ENCODE measurements around the gene UNC45A.

The UNC45A gene

GRCh38 chr15:90934949-90935751 is at the start of gene UNC45A:
Gene UNC45A (plus strand): TSS chr15:90935285. CDS start chr15:90935325, 40 bp downstream.
- ATAC-seq (replicated peaks; ENCODE audit: extremely low read depth, poor library complexity, severe bottlenecking) (peak; percentile 69), DNase-seq (ENCODE audit: low spot score in 2 of 2) (peak; percentile 89 to 93)
- Mint-ChIP-seq H3K36me3 (ENCODE audit: insufficient read depth) (peaks cover 24% of the 10 kb centered on the region), H3K27me3 (no peaks in the 10 kb centered on the region), H3K27ac (ENCODE audit: low read depth) (peak within 1 kb of the TSS; percentile 88), H3K4me3 (peak within 1 kb of the TSS; percentile 81), H3K9me3 (no peaks in the 10 kb centered on the region), H3K4me1 (peaks cover 47% of the 10 kb centered on the region)

DNA sequence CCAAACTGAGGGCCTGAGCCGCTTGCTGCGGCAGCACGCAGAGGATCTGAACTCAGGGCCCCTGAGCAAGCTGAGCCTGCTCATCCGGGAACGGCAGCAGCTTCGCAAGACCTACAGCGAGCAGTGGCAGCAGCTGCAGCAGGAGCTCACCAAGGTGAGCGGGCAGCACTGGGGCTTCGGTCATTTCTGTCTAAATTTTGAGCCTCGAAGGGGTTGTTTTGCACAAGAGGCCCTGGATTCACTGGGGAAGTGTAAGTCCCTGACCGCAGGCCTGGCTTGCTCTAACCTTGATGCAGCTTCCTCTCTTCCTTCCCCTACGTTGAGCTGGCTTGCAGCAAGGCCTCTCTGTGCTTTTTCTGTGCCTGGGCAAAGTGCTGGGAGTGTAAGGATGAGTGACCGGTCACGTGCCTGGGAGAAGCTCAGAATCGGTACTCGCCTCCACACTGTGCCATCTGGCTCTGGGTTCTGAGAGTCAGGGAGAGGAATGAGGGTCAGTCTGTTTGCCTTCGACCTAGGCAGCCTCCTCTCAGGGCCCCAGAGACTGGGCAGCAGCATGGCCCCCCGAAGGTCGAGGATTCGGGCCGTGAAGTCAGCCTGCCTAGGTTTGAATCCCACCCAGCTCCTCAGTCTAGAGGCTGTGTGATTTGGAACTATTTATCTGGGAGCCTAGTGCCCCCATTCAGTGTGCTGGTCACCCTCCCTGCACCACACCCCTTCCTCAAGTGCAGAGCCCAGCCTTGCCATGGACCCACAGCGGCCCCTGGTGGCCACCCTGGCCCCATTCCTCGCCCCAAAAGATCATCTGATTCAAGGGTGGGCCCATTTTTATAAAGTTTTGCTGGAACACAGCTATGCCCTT is 49.4 kb upstream of the UNC45A start:
- no peaks in the 10 kb centered on the region for H3K9me3 Mint-ChIP-seq
- DNase-seq (ENCODE audit: low spot score in 2 of 2): peak; percentile 54 to 71
- H3K27ac Mint-ChIP-seq (ENCODE audit: low read depth): no peak overlapping the region
- H3K4me3 Mint-ChIP-seq: peak overlapping the region; percentile 42
- H3K27me3 Mint-ChIP-seq: peaks cover 19% of the 10 kb centered on the region
- peaks cover 17% of the 10 kb centered on the region for H3K4me1 Mint-ChIP-seq
- ATAC-seq (replicated peaks; ENCODE audit: extremely low read depth, poor library complexity, severe bottlenecking): no peak
- peaks cover 3% of the 10 kb centered on the region for H3K36me3 Mint-ChIP-seq (ENCODE audit: insufficient read depth)

DNA sequence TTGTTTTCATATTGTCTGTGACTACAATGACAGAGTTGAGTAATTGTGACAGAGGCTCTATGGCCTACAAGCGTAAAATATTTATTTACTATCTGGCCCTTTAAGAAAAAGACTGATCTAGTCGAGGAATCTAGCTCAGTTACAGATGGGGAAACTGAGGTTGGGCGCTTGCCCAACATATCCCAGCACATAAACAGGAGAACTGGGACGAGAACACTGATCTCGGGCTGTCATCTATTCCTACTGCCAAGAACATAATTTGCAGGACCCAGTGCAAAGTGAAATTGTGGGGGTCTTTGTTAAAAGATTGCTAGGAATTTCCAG is 48.8 kb upstream of the UNC45A start:
- Mint-ChIP-seq H3K9me3 (no peaks in the 10 kb centered on the region), H3K27ac (ENCODE audit: low read depth) (no peak overlapping the region), H3K27me3 (peaks cover 19% of the 10 kb centered on the region), H3K4me3 (peak overlapping the region; percentile 42), H3K36me3 (ENCODE audit: insufficient read depth) (peaks cover 2% of the 10 kb centered on the region), H3K4me1 (peaks cover 17% of the 10 kb centered on the region)
- no peak for DNase-seq (ENCODE audit: low spot score in 2 of 2)
- no peak for ATAC-seq (replicated peaks; ENCODE audit: extremely low read depth, poor library complexity, severe bottlenecking)

GRCh38 chr15:90887037-90887481 is 48.0 kb upstream of the UNC45A start:
- Mint-ChIP-seq H3K4me3 (no peak overlapping the region), H3K4me1 (peaks cover 17% of the 10 kb centered on the region)
- ATAC-seq (replicated peaks; ENCODE audit: extremely low read depth, poor library complexity, severe bottlenecking): no peak

DNA sequence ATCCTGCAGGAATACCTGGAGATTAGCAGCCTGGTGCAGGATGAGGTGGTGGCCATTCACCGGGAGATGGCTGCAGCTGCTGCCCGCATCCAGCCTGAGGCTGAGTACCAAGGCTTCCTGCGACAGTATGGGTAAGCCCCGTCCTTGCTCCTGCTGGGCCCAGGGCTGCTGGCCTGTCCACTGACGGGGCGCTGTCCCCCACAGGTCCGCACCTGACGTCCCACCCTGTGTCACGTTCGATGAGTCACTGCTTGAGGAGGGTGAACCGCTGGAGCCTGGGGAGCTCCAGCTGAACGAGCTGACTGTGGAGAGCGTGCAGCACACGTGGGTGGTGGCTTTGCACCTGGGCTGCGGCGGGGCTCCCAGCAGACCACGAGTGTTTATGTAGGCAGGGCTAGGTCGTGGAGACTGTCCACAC is 45.8 kb upstream of the UNC45A start:
- Mint-ChIP-seq H3K4me3 (peak overlapping the region; percentile 59), H3K27me3 (peaks cover 19% of the 10 kb centered on the region), H3K4me1 (peaks cover 17% of the 10 kb centered on the region), H3K27ac (ENCODE audit: low read depth) (peak overlapping the region; percentile 44), H3K36me3 (ENCODE audit: insufficient read depth) (peaks cover 2% of the 10 kb centered on the region), H3K9me3 (no peaks in the 10 kb centered on the region)
- ATAC-seq (replicated peaks; ENCODE audit: extremely low read depth, poor library complexity, severe bottlenecking) (peak; percentile 89), DNase-seq (ENCODE audit: low spot score in 2 of 2) (peak in 1 of 2 donors; percentile 35)

More at GRCh38 chr15:90887037-90887481, 48.0 kb upstream of the UNC45A start:
- Mint-ChIP-seq H3K27me3 (peaks cover 19% of the 10 kb centered on the region), H3K36me3 (ENCODE audit: insufficient read depth) (no peaks in the 10 kb centered on the region), H3K27ac (ENCODE audit: low read depth) (no peak overlapping the region), H3K9me3 (no peaks in the 10 kb centered on the region)
- no peak for DNase-seq (ENCODE audit: low spot score in 2 of 2)

DNA sequence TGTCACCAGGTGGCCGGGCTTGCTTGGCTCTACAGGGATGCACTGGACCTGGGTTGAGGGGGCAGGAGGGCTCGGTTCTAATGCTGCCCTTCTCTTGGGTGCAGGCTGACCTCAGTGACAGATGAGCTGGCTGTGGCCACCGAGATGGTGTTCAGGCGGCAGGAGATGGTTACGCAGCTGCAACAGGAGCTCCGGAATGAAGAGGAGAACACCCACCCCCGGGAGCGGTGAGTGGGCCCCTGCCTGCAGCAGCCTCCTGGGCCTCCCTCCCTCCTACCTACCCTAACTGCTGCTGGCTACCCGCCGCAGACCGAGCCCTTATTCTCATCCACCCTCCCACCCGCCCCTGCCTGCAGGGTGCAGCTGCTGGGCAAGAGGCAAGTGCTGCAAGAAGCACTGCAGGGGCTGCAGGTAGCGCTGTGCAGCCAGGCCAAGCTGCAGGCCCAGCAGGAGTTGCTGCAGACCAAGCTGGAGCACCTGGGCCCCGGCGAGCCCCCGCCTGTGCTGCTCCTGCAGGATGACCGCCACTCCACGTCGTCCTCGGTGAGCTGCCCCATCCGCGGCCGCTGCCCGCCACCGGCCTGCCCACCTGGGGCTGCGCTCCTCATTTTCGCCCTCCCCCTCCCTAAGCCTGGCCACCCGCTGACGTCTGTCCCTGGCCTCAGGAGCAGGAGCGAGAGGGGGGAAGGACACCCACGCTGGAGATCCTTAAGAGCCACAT is 45.2 kb upstream of the UNC45A start:
- no peaks in the 10 kb centered on the region for H3K9me3 Mint-ChIP-seq
- no peak for DNase-seq (ENCODE audit: low spot score in 2 of 2)
- peak overlapping the region; percentile 41 for H3K27ac Mint-ChIP-seq (ENCODE audit: low read depth)

GRCh38 chr15:90890839-90891238 is 44.2 kb upstream of the UNC45A start:
- DNase-seq (ENCODE audit: low spot score in 2 of 2): no peak
- Mint-ChIP-seq H3K27me3 (peaks cover 19% of the 10 kb centered on the region), H3K27ac (ENCODE audit: low read depth) (no peak overlapping the region), H3K4me3 (no peak overlapping the region), H3K4me1 (peaks cover 17% of the 10 kb centered on the region), H3K9me3 (no peaks in the 10 kb centered on the region), H3K36me3 (ENCODE audit: insufficient read depth) (peaks cover 2% of the 10 kb centered on the region)
- no peak for ATAC-seq (replicated peaks; ENCODE audit: extremely low read depth, poor library complexity, severe bottlenecking)

More for the DNA sequence above, 45.2 kb upstream of the UNC45A start:
- Mint-ChIP-seq H3K27me3 (peaks cover 19% of the 10 kb centered on the region), H3K4me3 (peak overlapping the region; percentile 59), H3K4me1 (peaks cover 17% of the 10 kb centered on the region), H3K36me3 (ENCODE audit: insufficient read depth) (peaks cover 2% of the 10 kb centered on the region)
- peak; percentile 28 for ATAC-seq (replicated peaks; ENCODE audit: extremely low read depth, poor library complexity, severe bottlenecking)

DNA sequence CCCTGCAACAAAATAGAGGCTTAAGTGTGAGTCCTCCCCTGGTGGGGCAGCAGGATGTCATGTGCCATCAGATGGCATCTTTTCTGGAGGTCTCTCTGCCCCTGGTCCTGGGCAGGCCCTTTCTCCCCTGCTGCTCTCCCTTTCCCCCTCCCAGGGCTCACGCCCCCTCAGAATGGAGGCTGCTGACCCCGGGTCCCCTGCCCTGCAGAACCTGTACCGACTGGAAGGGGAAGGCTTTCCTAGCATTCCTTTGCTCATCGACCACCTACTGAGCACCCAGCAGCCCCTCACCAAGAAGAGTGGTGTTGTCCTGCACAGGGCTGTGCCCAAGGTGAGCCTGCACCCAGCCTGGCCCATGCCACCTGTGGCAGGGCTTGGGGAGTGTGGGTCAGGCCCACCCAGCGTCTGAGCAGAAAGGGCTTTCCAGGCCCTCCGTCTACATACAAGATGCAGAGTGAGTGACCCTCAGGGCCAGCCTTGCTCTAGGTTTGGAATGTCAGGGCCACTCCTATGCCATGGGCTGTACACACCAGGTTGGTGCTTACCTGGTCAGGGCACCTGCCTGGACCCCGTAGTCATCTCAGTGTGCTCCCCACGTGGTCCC is 43.6 kb upstream of the UNC45A start:
- Mint-ChIP-seq H3K36me3 (ENCODE audit: insufficient read depth) (peaks cover 3% of the 10 kb centered on the region), H3K27ac (ENCODE audit: low read depth) (no peak overlapping the region), H3K4me1 (peaks cover 17% of the 10 kb centered on the region), H3K4me3 (no peak overlapping the region), H3K27me3 (peaks cover 19% of the 10 kb centered on the region), H3K9me3 (no peaks in the 10 kb centered on the region)
- no peak for DNase-seq (ENCODE audit: low spot score in 2 of 2)
- no peak for ATAC-seq (replicated peaks; ENCODE audit: extremely low read depth, poor library complexity, severe bottlenecking)

DNA sequence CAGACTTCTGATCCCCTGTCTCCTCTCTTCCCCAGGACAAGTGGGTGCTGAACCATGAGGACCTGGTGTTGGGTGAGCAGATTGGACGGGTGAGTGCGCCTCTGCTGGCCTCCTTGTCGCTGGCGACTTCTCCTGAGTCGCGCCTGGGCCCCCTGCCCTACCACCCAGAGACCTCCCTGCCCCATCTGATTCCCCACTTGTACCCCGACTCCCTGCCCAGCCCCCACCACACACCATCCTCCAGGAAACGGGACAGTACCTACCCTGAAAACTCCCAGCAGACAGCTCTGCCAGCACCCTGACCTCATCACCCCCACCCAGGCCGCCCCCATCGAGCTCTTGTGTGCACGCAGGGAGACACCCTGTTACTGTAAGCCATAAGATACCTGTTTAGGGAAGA is 43.1 kb upstream of the UNC45A start:
- H3K4me1 Mint-ChIP-seq: peaks cover 17% of the 10 kb centered on the region
- ATAC-seq (replicated peaks; ENCODE audit: extremely low read depth, poor library complexity, severe bottlenecking) (no peak), DNase-seq (ENCODE audit: low spot score in 2 of 2) (no peak)
- no peaks in the 10 kb centered on the region for H3K9me3 Mint-ChIP-seq
- H3K27ac Mint-ChIP-seq (ENCODE audit: low read depth): no peak overlapping the region
- peaks cover 4% of the 10 kb centered on the region for H3K36me3 Mint-ChIP-seq (ENCODE audit: insufficient read depth)
- H3K4me3 Mint-ChIP-seq: no peak overlapping the region
- peaks cover 19% of the 10 kb centered on the region for H3K27me3 Mint-ChIP-seq

- no peak overlapping the region for H3K27ac Mint-ChIP-seq (ENCODE audit: low read depth)
- H3K4me1 Mint-ChIP-seq: peaks cover 15% of the 10 kb centered on the region
- ATAC-seq (replicated peaks; ENCODE audit: extremely low read depth, poor library complexity, severe bottlenecking): no peak
- no peak overlapping the region for H3K4me3 Mint-ChIP-seq
- H3K9me3 Mint-ChIP-seq: no peaks in the 10 kb centered on the region
- H3K36me3 Mint-ChIP-seq (ENCODE audit: insufficient read depth): peaks cover 4% of the 10 kb centered on the region
- no peak for DNase-seq (ENCODE audit: low spot score in 2 of 2)
- peaks cover 13% of the 10 kb centered on the region for H3K27me3 Mint-ChIP-seq
Observed at GRCh38 chr15:90892498-90893174, 42.4 kb upstream of the UNC45A start.

- peaks cover 5% of the 10 kb centered on the region for H3K36me3 Mint-ChIP-seq (ENCODE audit: insufficient read depth)
- no peaks in the 10 kb centered on the region for H3K9me3 Mint-ChIP-seq
- H3K4me1 Mint-ChIP-seq: peaks cover 10% of the 10 kb centered on the region
- DNase-seq (ENCODE audit: low spot score in 2 of 2) (no peak), ATAC-seq (replicated peaks; ENCODE audit: extremely low read depth, poor library complexity, severe bottlenecking) (no peak)
- no peak overlapping the region for H3K27ac Mint-ChIP-seq (ENCODE audit: low read depth)
- H3K27me3 Mint-ChIP-seq: peaks cover 5% of the 10 kb centered on the region
- no peak overlapping the region for H3K4me3 Mint-ChIP-seq
Observed at GRCh38 chr15:90893175-90894090, 41.7 kb upstream of the UNC45A start.

Data from central memory CD8-positive, alpha-beta T cell (primary cell).